SU-DHL-6 (cell line): ENCODE measurements around the gene ENTREP3.

ENCODE experiments used
- CTCF ChIP-seq: fragments of 200-600 bp; sonication (generic); IDR thresholded peaks from one replicate; pipeline ENCODE4 v1.5.1; 2017; ENCODE audit warnings: antibody characterized with exemption, mild to moderate bottlenecking, low read length, moderate library complexity; ENCODE audit not compliant: insufficient read depth, poor library complexity, severe bottlenecking
- EZH2phosphoT487 ChIP-seq: fragments of 200-600 bp; sonication (generic), shearing (Covaris generic); conservative IDR thresholded peaks from 2 replicates; pipeline ENCODE4 v1.6.1; 2018; ENCODE audit warnings: mild to moderate bottlenecking, antibody characterized with exemption, low read length, moderate library complexity, mixed read lengths

GRCh38 chr1:155300024-155300423 is 44.7 kb upstream of the ENTREP3 start:
- TF ChIP-seq EZH2phosphoT487 (no peak), CTCF (no peak)
